Neural progenitor cell (in vitro differentiated cells): ENCODE measurements around the gene FAM234B.

Source experiments
- CTCF ChIP-seq: fragments of 200-600 bp; sonication (generic); IDR thresholded peaks from 2 replicates; pipeline ENCODE4 v1.5.1; 2017; ENCODE audit warnings: antibody characterized with exemption, mild to moderate bottlenecking
- EZH2 ChIP-seq: fragments of 200-600 bp; sonication (generic); IDR thresholded peaks from 2 replicates; pipeline ENCODE4 v1.6.1; 2017; ENCODE audit warnings: antibody characterized with exemption, mild to moderate bottlenecking, moderate library complexity

- TF ChIP-seq CTCF (no peak), EZH2 (no peak)
Measured at GRCh38 chr12:13105781-13106180, 61.6 kb downstream of the FAM234B start.
